H9 (cell line): ENCODE data around the gene MIER1. TPM values are rescaled to one million over a fixed set of nuclear protein-coding genes. Genes with fewer than 3 reads are reported as not detected.

Source experiments
- DNase-seq: peaks from one replicate; pipeline ENCODE4 v3.0.0-alpha.2; 2017
- H2AFZ ChIP-seq: one replicate; pipeline ENCODE4 v1.6.1; 2013; ENCODE audit warnings: mild to moderate bottlenecking, low read length, control low read depth, moderate library complexity
- H2AK5ac ChIP-seq: 2 replicates; pipeline ENCODE4 v1.6.1; 2013; ENCODE audit warnings: low read length, control low read depth, mixed read lengths; ENCODE audit not compliant: insufficient read length
- H2BK120ac ChIP-seq: one replicate; pipeline ENCODE4 v1.6.1; 2013; ENCODE audit warnings: low read depth, mild to moderate bottlenecking, low read length, control low read depth, inconsistent platforms; ENCODE audit not compliant: poor library complexity, severe bottlenecking
- H2BK12ac ChIP-seq: 2 replicates; pipeline ENCODE4 v1.6.1; 2013; ENCODE audit warnings: low read length, control low read depth, mixed read lengths, low read depth; ENCODE audit not compliant: insufficient read length
- H2BK15ac ChIP-seq: 2 replicates; pipeline ENCODE4 v1.6.1; 2013; ENCODE audit warnings: low read depth, low read length, control low read depth
- H2BK20ac ChIP-seq: one replicate; pipeline ENCODE4 v1.6.1; 2013; ENCODE audit warnings: low read depth, mild to moderate bottlenecking, low read length, control low read depth, inconsistent platforms; ENCODE audit not compliant: poor library complexity, severe bottlenecking
- H2BK5ac ChIP-seq: 2 replicates; pipeline ENCODE4 v1.6.1; 2013; ENCODE audit warnings: low read length, control low read depth, mixed read lengths; ENCODE audit not compliant: insufficient read length
- H3K14ac ChIP-seq: 2 replicates; pipeline ENCODE4 v1.6.1; 2013; ENCODE audit warnings: low read length, control low read depth; ENCODE audit not compliant: insufficient read depth
- H3K18ac ChIP-seq: 2 replicates; pipeline ENCODE4 v1.6.1; 2013; ENCODE audit warnings: low read depth, mild to moderate bottlenecking, mixed read lengths, low read length, control low read depth; ENCODE audit not compliant: insufficient read length
- H3K23ac ChIP-seq: 2 replicates; pipeline ENCODE4 v1.6.1; 2013; ENCODE audit warnings: low read length, control low read depth, mixed read lengths, low read depth; ENCODE audit not compliant: insufficient read length
- H3K23me2 ChIP-seq: 2 replicates; pipeline ENCODE4 v1.6.1; 2013; ENCODE audit warnings: low read depth, mild to moderate bottlenecking, mixed read lengths, low read length, control low read depth; ENCODE audit not compliant: insufficient read length, poor library complexity, severe bottlenecking
- H3K27ac ChIP-seq: 2 replicates; pipeline ENCODE4 v1.5.1; 2013; ENCODE audit warnings: low read length, control low read depth, mixed read lengths, low read depth; ENCODE audit not compliant: insufficient read length
- H3K27me3 ChIP-seq: 2 replicates; pipeline ENCODE4 v1.6.1; 2013; ENCODE audit warnings: low read length, control low read depth, inconsistent platforms; ENCODE audit not compliant: insufficient read depth
- H3K4ac ChIP-seq: 2 replicates; pipeline ENCODE4 v1.6.1; 2013; ENCODE audit warnings: low read depth, mild to moderate bottlenecking, control low read depth, inconsistent platforms, low read length, moderate library complexity
- H3K4me1 ChIP-seq: 2 replicates; pipeline ENCODE4 v1.6.1; 2013; ENCODE audit warnings: low read length, control low read depth, inconsistent platforms; ENCODE audit not compliant: insufficient read depth
- H3K4me2 ChIP-seq: 2 replicates; pipeline ENCODE4 v1.6.1; 2013; ENCODE audit warnings: low read length, control low read depth, mixed read lengths; ENCODE audit not compliant: insufficient read length, insufficient read depth
- H3K56ac ChIP-seq: 2 replicates; pipeline ENCODE4 v1.6.1; 2013; ENCODE audit warnings: low read depth, mild to moderate bottlenecking, mixed read lengths, low read length, control low read depth; ENCODE audit not compliant: insufficient read length
- H3K79me1 ChIP-seq: 2 replicates; pipeline ENCODE4 v1.6.1; 2013; ENCODE audit warnings: low read depth, mild to moderate bottlenecking, moderate library complexity, low read length, control low read depth, inconsistent platforms; ENCODE audit not compliant: insufficient read depth, poor library complexity, severe bottlenecking
- H3K79me2 ChIP-seq: 2 replicates; pipeline ENCODE4 v1.6.1; 2013; ENCODE audit warnings: low read length, control low read depth, inconsistent platforms; ENCODE audit not compliant: insufficient read depth
- H3K9ac ChIP-seq: 2 replicates; pipeline ENCODE4 v1.6.1; 2013; ENCODE audit warnings: low read length, control low read depth, mixed read lengths; ENCODE audit not compliant: insufficient read length; ENCODE audit errors: extremely low read depth
- H3K9me3 ChIP-seq: one replicate; pipeline ENCODE4 v1.6.1; 2013; ENCODE audit warnings: low read depth, low read length, inconsistent platforms; ENCODE audit not compliant: control insufficient read depth
- H3T11ph ChIP-seq: one replicate; pipeline ENCODE4 v1.6.1; 2013; ENCODE audit warnings: mild to moderate bottlenecking, low read length, control low read depth, inconsistent platforms
- H4K20me1 ChIP-seq: one replicate; pipeline ENCODE4 v1.6.1; 2013; ENCODE audit not compliant: control insufficient read depth, insufficient read length, insufficient read depth
- H4K5ac ChIP-seq: 2 replicates; pipeline ENCODE4 v1.6.1; 2013; ENCODE audit warnings: low read depth, mild to moderate bottlenecking, mixed read lengths, low read length, control low read depth; ENCODE audit not compliant: insufficient read length
- H4K8ac ChIP-seq: replicated peaks from 2 replicates; pipeline ENCODE4 v1.6.1; 2013; ENCODE audit warnings: low read length, control low read depth, mixed read lengths, low read depth; ENCODE audit not compliant: insufficient read length
- H4K91ac ChIP-seq: 2 replicates; pipeline ENCODE4 v1.6.1; 2013; ENCODE audit warnings: low read depth, mild to moderate bottlenecking, moderate library complexity, mixed read lengths, low read length, control low read depth; ENCODE audit not compliant: insufficient read length
- H3K27ac Mint-ChIP-seq, 3 experiments: 2 replicates in 2 of 3; 3 replicates in 1 of 3; pipeline ENCODE4 v1.8.0; 2020 to 2021; ENCODE audit warnings: mixed read lengths in 3 of 3, mild to moderate bottlenecking in 1 of 3, moderate library complexity in 1 of 3
- H3K27me3 Mint-ChIP-seq: 2 replicates; pipeline ENCODE4 v1.8.0; 2021; ENCODE audit warnings: low read depth, mild to moderate bottlenecking, moderate library complexity, mixed read lengths
- H3K36me3 Mint-ChIP-seq, 3 experiments: 2 replicates in 2 of 3; 3 replicates in 1 of 3; pipeline ENCODE4 v1.8.0; 2020 to 2021; ENCODE audit warnings: low read depth in 3 of 3, mixed read lengths in 3 of 3; ENCODE audit not compliant: insufficient read depth in 1 of 3
- H3K4me1 Mint-ChIP-seq, 2 experiments: 2 replicates each; pipeline ENCODE4 v1.8.0; 2020; ENCODE audit warnings: mixed read lengths in 2 of 2
- H3K4me3 Mint-ChIP-seq, 2 experiments: 2 replicates in 1 of 2; 3 replicates in 1 of 2; pipeline ENCODE4 v1.8.0; 2020 to 2021; ENCODE audit warnings: mild to moderate bottlenecking in 2 of 2, mixed read lengths in 2 of 2, moderate library complexity in 1 of 2
- H3K9me3 Mint-ChIP-seq, 2 experiments: 2 replicates in 1 of 2; 3 replicates in 1 of 2; pipeline ENCODE4 v1.8.0; 2020; ENCODE audit warnings: mild to moderate bottlenecking in 2 of 2, mixed read lengths in 2 of 2, moderate library complexity in 1 of 2
- CTCF ChIP-seq: fragments of 200-600 bp; sonication (generic); conservative IDR thresholded peaks from 3 replicates; pipeline ENCODE4 v1.8.0; 2021; ENCODE audit warnings: antibody characterized with exemption, mild to moderate bottlenecking
- WGBS: extraction: QIAGEN DNeasy Blood & Tissue Kit; methylation state at CpG from one replicate; pipeline ENCODE4 v1.1.7; 2013; ENCODE audit warnings: missing lambda C conversion rate, low lambda C conversion rate, mixed read lengths; ENCODE audit not compliant: insufficient read length; ENCODE audit errors: extremely low coverage; 5-methylcytosine and 5-hydroxymethylcytosine counted together
- total RNA-seq: library from RNA; stranded (reverse); gene quantifications from 2 replicates; pipeline ENCODE4 v1.2.1, GENCODE V29; 2021

MIER1 gene
- total RNA-seq, 1 experiment from 2014 or later: 28.5 TPM

- peaks cover 8 to 59% (median 45%) of the 10 kb centered on the region in 3 experiments; a peak in 6 of 7 replicates for H3K36me3 Mint-ChIP-seq
- no peaks in the 10 kb centered on the region for H3K27me3 Mint-ChIP-seq
- no peak overlapping the region for H4K5ac ChIP-seq
- H4K20me1 ChIP-seq: no peaks in the 10 kb centered on the region
- TF ChIP-seq CTCF: no peak
- no peaks in the 10 kb centered on the region for H3K79me1 ChIP-seq
- H2BK5ac ChIP-seq: no peak overlapping the region
- H2BK120ac ChIP-seq: no peak overlapping the region
- H3T11ph ChIP-seq: no peak overlapping the region
- no peak overlapping the region for H2BK12ac ChIP-seq
- H3K9me3 Mint-ChIP-seq: no peaks in the 10 kb centered on the region
- no peaks in the 10 kb centered on the region for H3K4me1 Mint-ChIP-seq
- no peaks in the 10 kb centered on the region for H3K23me2 ChIP-seq
- no peak overlapping the region for H3K4ac ChIP-seq
- no peaks in the 10 kb centered on the region for H3K79me2 ChIP-seq
- no peak overlapping the region for H3K9ac ChIP-seq
- H3K23ac ChIP-seq: no peak overlapping the region
- H3K56ac ChIP-seq: no peak overlapping the region
- no peak overlapping the region for H2BK20ac ChIP-seq
- H3K27ac Mint-ChIP-seq: no peak overlapping the region
- no peak overlapping the region for H2AFZ ChIP-seq
- no CpG with 5 or more reads among the region's 4 CpGs for WGBS
- no peak overlapping the region for H2BK15ac ChIP-seq
- no peak overlapping the region for H3K27ac ChIP-seq
- no peak overlapping the region for H4K8ac ChIP-seq
- DNase-seq: no peak
- H4K91ac ChIP-seq: no peak overlapping the region
- no peaks in the 10 kb centered on the region for H3K27me3 ChIP-seq
- H3K4me1 ChIP-seq: no peaks in the 10 kb centered on the region
- H3K4me3 Mint-ChIP-seq: no peak overlapping the region
- H3K4me2 ChIP-seq: no peak overlapping the region
- no peaks in the 10 kb centered on the region for H3K9me3 ChIP-seq
- H3K18ac ChIP-seq: no peak overlapping the region
- H2AK5ac ChIP-seq: no peak overlapping the region
- no peak overlapping the region for H3K14ac ChIP-seq
Measured at GRCh38 chr1:66954208-66954607, 29.4 kb downstream of the MIER1 start.
